LoVo (cell line): Measurements from ENCODE around the gene ATG3.
"Not testable (repeated sequence)": the region's sequence is repeated elsewhere in the genome, so short reads cannot be mapped to it uniquely, and the experiment has no call there.

Source experiments
- DNase-seq: peaks from one replicate; pipeline ENCODE4 v3.0.0-alpha.2; 2016; ENCODE audit warnings: low spot score

The ATG3 gene

GRCh38 chr3:112498914-112499711 is 62.6 kb downstream of the ATG3 start, which contains the start of gene BTLA:
Gene BTLA (minus strand): TSS chr3:112499472. CDS start chr3:112499358, 114 bp downstream.
- DNase-seq = no peak

GRCh38 chr3:112497897-112498548 is 63.7 kb downstream of the ATG3 start:
- DNase-seq = no peak

GRCh38 chr3:112496366-112497067 is 65.2 kb downstream of the ATG3 start:
- no peak for DNase-seq

GRCh38 chr3:112494448-112494767 is 67.4 kb downstream of the ATG3 start:
- DNase-seq = not testable (repeated sequence)

- DNase-seq = no peak
Measured at GRCh38 chr3:112492124-112492523, 69.6 kb downstream of the ATG3 start.

GRCh38 chr3:112491373-112491772 is 70.4 kb downstream of the ATG3 start:
- no peak for DNase-seq

GRCh38 chr3:112489674-112490479 is 71.9 kb downstream of the ATG3 start:
- DNase-seq = no peak

- DNase-seq = no peak
Measured at GRCh38 chr3:112486811-112487505, 74.8 kb downstream of the ATG3 start.

- DNase-seq = no peak
Measured at GRCh38 chr3:112484352-112484751, 77.4 kb downstream of the ATG3 start.

GRCh38 chr3:112482675-112483074 is 79.1 kb downstream of the ATG3 start:
- DNase-seq = no peak
